GM12878 (cell line): ENCODE data around the gene NCBP3.

ENCODE experiments used
- CEBPB ChIP-seq, 2 experiments: fragments of 150-350 bp in 1 of 2; IDR thresholded peaks; 2 replicates each; pipeline ENCODE4 v1.6.1; 2012 to 2014; ENCODE audit warnings: low read depth in 2 of 2, low read length in 2 of 2, borderline replicate concordance in 1 of 2, inconsistent platforms in 1 of 2
- EP300 ChIP-seq, 2 experiments: fragments of 150-350 bp in 1 of 2; IDR thresholded peaks; 2 replicates each; pipeline ENCODE4 v1.6.1; 2011 to 2012; ENCODE audit warnings: low read depth in 2 of 2, low read length in 2 of 2, borderline replicate concordance in 1 of 2, improper control_type of control experiment in 1 of 2, inconsistent platforms in 1 of 2; ENCODE audit not compliant: control insufficient read depth in 1 of 2
- NFIC ChIP-seq: IDR thresholded peaks from 2 replicates; pipeline ENCODE4 v1.6.1; 2012; ENCODE audit warnings: low read depth, mild to moderate bottlenecking, inconsistent platforms, low read length, moderate library complexity
- POLR2A ChIP-seq: IDR thresholded peaks from 2 replicates; pipeline ENCODE4 v1.6.1; 2011; ENCODE audit warnings: low read depth, mild to moderate bottlenecking, low read length
- SP1 ChIP-seq: IDR thresholded peaks from one replicate; pipeline ENCODE4 v1.6.1; 2011; ENCODE audit warnings: low read depth, low read length

- TF ChIP-seq NFIC (no peak), EP300 (IDR thresholded peaks at IDR 0.05; ENCODE audit: borderline replicate concordance in 1 of 2, control insufficient read depth in 1 of 2, low read depth in 2 of 2, low read length in 2 of 2) (no peak), SP1 (no peak), POLR2A (no peak), CEBPB (IDR thresholded peaks at IDR 0.05; ENCODE audit: borderline replicate concordance in 1 of 2, low read depth in 2 of 2, low read length in 2 of 2) (no peak)
These were observed 74.9 kb downstream of the NCBP3 start for GRCh38 chr17:3771140-3771539.
